Lung microvascular endothelial cell (primary cell): ENCODE results near the gene AEBP2. TPM values are rescaled to one million over a fixed set of nuclear protein-coding genes. Genes with fewer than 3 reads are reported as not detected.
"Not testable (repeated sequence)": the region's sequence is repeated elsewhere in the genome, so short reads cannot be mapped to it uniquely, and the experiment has no call there.

Experiments
- DNase-seq, 2 donors: peaks; one replicate each; pipeline versions ENCODE4 v3.0.0 to v3.0.0-alpha.2; 2010; ENCODE audit warnings: low read depth in 2 of 2
- total RNA-seq: library from RNA; depleted of rRNA; stranded (reverse); fragments of >200 nt; gene quantifications from 2 replicates; pipeline ENCODE4 v1.2.1, GENCODE V29; 2014

AEBP2 gene, protein sequence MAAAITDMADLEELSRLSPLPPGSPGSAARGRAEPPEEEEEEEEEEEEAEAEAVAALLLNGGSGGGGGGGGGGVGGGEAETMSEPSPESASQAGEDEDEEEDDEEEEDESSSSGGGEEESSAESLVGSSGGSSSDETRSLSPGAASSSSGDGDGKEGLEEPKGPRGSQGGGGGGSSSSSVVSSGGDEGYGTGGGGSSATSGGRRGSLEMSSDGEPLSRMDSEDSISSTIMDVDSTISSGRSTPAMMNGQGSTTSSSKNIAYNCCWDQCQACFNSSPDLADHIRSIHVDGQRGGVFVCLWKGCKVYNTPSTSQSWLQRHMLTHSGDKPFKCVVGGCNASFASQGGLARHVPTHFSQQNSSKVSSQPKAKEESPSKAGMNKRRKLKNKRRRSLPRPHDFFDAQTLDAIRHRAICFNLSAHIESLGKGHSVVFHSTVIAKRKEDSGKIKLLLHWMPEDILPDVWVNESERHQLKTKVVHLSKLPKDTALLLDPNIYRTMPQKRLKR
- total RNA-seq: 14.2 and 27.4 TPM in 2 replicates

DNA sequence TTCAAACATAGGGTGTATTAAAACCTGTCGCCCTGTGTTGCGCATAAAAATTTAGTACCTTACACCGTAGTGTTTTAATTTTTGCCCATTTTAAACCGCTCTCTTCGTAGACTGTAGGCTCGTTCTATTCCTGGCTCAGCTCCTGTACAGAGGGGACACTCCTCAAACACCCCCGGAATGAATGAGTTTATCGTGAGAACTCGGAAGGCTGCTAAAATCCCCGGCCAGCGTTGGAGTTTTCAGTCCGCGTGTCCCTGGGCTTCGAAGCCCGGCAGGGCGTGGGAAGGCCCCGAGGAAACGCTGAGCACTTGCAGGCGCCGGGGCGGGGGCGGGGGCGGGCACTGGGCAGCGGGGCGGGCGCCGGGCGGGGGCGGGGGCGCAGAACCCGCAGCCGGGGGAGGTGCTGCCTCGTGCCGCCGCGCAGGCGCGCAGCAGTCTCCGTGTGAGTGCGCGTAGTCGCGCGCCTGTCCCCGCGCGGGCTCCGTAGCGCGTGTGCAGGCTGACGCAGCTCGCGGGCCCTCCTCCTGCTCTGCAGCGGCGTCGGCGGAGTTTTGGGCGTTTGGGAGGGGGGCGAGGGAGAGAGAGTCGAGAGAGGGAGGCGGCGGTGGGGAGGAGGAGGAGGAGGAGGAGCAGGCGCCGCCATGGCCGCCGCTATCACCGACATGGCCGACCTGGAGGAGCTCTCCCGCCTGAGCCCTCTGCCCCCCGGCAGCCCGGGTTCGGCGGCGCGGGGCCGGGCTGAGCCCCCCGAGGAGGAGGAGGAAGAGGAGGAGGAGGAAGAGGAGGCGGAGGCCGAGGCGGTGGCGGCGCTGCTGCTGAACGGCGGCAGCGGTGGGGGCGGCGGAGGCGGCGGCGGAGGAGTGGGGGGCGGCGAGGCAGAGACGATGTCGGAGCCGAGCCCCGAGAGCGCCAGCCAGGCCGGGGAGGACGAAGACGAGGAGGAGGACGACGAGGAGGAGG, at the start of gene AEBP2:
TSS of gene AEBP2 (plus strand) at position 434 of the 960 bp plus-strand sequence. CDS start at position 642, 208 bp downstream.
- DNase-seq: peak; percentile 98

DNA sequence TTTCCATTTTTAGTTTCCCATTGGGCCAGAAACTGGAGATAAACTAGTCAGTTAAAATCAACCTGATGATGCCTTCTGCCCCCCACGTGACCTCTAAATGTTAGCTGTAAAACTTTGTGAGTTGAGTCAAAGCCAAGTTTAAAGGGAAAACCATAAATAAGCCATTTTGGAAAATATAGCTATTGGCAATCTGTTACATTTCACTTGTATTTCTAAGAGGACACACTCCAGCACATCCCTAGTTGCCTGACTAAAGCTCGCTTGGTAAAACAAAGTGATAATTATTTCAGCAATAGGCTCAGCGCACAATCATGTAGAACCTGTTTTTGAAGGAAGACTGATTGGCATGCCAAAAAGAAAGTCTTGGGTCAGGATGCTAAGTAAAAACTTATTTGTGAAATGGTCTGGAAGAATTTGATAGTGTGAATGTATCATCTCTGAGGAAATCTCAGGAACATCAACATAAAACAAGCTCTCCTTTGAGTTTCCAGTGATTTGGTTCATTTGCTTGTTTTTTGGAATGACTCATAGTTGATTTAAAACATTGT, 49.2 kb upstream of the AEBP2 start:
- DNase-seq: no peak

DNA sequence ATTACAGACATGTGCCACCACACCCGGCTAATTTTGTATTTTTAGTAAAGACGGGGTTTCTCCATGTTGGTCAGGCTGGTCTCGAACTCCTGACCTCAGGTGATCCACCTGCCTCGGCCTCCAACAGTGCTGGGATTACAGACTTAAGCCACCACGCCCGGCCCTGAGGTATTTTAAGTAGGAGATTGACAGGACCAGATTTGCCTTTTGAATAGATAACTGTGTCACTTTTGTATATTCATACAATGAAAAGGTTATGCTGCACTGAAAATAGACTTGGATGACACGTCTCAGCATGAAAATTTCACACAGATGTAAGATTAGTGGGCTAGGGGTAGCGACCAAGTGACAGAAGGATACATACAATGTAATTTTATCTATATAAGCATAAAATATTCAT, 46.6 kb upstream of the AEBP2 start:
- DNase-seq: not testable (repeated sequence)

DNA sequence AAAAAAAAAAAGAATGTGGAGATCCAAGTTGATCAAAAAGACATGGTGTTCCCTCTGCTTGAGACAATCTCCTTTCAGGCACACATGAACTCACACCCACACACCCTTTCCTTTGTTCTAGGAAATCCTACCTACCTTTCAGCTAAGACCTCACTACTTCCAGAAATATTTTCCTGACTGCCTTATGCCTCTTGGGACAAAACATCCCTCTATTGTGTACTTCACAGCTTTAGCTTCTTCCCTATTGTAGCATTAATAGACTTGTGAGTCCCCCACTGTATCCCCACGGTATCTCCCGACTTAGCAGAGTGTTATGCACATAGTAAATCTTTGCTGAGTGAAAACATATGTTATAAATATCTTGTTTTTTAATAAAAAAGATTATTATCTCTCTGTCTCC, 44.9 kb upstream of the AEBP2 start:
- DNase-seq: no peak

DNA sequence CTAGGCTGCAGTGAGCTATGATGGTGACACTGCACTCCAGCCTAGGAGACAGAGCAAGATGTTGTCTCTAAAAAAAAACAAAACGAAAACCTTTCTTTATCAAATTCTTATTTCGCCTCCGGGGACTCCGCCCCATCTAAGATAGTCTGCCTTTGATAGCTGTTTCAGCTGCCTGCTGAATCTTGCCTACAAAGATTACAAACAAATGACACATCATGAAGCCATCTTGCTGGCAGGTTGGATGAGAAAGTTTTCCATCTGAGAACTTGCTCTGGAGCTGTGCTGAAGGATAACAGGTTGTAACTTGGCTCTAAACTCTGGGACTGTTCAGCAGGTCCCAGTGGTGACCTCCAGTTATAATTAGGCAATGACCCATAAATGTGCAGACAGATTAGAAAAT, 41.8 kb upstream of the AEBP2 start:
- DNase-seq: no peak

DNA sequence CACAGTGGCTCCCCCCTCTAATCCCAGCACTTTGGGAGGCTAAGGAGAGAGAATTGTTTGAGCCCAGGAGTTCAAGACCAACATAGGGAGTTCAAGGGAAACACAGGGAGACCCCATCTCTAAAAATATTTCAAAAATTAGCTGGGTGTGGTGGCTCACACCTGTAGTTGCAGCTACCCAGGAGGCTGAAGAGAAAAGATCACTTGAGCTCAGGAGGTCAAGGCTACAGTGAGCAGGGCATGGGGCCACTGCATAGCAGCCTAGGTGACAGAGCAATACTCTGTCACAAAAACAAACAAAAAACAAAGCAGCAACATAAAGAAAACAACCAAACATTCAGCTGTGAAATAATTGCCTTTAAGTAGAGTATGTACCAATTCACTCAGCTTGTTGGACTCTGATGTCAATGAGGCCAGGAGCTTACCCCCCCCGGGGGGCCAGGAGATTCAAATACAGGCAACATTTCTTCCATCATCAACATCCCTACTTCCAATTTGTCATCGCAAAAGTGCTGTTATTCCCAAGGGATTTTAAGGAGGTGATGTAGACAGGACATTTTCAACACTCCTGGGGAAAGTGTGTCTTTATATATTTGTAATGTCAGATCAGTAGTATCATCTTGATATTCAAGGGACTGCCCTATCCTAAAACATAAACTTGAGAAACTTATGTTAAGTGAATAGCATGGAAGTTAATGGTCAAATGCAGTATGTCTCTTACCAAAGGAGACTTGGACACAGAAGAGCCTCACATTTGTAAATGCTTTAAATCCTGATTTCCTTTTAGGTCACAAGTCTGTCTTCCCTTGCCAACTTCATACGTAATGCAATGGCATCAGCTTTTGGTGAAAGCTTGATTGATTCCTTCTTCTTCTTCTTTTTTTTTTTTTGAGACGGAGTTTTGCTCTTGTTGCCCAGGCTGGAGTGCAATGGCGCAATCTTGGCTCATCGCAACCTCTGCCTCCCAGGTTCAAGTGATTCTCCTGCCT, 40.6 kb upstream of the AEBP2 start:
- DNase-seq: peak in 1 of 2 donors; percentile 9

DNA sequence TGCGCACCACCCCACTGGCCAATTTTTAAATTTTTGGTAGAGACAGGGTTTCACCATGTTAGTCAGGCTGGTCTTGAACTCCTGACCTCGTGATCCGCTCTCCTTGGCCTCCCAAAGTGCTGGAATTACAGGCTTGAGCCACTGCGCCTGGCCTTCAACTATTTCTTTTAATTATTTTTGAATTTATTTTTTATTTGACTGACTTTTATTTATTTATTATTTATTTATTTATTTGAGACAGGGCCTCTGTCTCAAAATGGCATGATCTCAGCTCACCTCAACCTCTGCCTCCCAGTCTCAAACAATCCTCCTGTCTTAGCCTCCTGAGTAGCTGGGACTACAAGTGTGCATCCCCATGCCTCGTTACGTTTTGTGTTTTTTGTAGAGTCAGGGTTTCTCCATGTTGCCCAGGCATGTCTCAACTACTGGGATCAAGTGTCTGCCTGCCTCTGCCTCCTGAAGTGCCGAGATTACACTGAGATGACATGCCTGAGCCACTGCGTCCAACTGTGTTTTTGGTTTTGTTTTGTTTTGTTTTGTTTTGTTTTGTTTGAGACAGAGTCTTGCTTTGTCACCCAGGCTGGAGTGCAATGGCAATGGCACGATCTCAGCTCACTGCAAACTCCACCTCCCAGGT, 38.5 kb upstream of the AEBP2 start:
- not testable (repeated sequence) for DNase-seq

DNA sequence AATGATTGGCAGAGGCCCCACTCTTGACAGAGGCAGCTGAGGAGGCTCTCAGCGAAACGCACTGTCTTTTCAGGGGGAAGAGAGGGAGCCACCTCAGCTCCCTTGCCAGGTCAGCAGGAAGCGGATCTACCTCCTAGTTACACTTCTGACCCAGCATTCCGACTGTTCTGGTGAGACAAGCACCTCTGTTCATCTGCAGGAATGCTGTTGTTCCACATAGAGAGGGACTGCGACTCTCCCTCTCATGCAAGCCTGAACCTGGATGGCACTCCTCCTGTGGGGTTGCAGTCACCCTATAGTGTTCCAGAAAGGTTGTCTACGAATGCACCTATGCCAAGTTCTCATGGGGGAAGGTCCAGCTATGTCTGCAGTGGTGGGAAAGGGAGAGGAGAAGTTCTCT, 37.1 kb upstream of the AEBP2 start:
- no peak for DNase-seq

DNA sequence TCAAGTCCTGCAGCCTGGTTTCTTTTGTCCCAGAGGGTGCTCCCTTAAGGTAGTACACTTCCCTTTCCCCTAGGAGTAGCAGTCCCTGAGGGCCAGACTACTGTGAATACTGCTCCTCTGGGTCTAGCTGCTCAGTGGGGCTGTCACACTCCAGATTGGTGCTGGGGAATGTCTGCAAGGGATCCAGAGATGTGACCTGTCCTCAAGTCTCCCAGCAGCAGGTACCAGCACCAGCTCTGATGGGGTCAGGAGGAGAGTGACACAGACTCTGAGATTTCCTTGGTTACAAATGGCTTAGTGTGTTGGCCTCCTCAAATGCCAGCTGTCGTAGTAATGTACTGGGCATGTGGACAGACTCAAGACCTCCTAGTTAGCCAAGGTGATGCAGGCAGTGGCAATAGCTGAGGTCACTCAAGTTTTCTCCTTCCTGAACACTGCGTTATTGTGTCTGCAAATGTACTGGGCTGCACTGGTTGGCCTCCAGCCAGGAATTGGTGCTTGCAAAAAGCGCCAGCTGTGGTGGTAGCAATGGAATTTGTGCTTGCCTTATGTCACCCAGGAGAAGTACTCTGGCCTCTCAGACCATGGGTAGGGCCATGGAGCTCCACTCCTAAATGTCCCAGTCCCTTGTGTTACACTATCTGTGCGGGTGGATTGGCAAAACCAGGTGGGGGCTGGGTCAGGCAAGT, 36.4 kb upstream of the AEBP2 start:
- DNase-seq: peak; percentile 66 to 68

DNA sequence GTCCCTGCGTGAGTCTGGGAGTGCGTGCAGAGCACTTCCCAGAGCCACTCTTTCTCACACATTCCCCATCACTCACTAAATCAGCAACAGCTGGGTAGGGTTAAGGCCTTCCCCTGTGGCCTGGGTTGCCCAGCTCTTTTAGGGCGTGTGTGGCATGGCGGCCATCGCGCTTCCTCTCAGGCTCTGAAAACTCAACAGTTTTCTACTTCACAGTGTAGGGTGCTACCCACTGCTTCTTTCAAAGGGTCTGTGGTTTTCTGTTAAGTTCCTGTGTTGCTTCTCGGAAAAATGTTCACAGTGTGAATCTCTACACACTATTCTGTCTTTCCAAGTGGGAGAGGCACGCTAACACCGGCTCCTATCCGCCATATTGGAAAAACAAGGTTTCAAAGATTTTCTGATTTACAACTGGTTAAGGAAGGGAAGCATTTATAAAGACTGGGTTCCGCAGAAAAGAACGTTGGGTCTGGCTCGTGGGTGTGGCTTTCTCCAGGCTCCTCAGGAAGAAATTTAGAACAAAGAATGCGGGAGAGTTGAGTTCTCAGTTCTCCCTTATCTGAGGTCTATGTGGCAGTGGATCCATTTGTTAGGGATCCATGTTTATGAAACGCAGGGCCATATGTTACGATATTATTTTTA, 34.9 kb upstream of the AEBP2 start:
- DNase-seq: no peak

DNA sequence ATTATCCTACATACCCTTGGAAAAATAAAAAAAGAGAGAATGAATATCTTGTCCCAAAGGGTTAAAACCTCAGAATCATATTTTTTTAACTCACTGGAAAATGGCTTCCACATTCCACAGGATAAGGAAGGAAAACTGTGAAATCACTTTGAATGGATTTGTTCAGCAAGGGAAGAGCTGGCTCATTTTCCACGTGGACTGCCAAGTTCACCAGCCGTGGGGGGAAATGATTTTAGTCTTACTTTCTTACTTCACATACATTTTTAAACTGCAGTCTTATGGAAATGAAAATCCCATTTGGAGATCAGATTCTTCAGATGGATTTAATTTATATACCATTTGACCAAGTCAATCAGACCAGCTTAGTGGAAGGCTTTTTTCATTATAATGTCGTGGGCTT, 29.9 kb upstream of the AEBP2 start:
- peak; percentile 17 to 90 for DNase-seq

DNA sequence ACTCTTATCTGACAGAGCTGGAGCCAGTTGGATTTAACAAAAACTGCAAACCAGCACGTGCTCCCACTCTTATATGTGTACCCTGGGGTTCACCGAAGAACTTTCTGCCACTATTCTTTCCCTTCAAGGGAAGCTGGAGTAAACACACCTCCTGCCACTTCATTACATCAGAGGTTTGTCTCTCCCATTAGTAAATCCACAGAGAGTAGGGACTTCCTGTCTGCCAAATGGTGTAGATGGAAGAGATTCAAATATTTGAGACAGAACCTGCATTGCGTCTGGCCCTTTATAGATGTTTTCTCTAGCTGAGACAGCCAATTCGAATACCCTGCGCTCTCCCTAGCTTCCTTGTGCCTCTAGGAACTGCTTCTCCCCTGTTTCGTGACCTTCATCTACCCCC, 29.1 kb upstream of the AEBP2 start:
- peak in 1 of 2 donors; percentile 14 for DNase-seq

DNA sequence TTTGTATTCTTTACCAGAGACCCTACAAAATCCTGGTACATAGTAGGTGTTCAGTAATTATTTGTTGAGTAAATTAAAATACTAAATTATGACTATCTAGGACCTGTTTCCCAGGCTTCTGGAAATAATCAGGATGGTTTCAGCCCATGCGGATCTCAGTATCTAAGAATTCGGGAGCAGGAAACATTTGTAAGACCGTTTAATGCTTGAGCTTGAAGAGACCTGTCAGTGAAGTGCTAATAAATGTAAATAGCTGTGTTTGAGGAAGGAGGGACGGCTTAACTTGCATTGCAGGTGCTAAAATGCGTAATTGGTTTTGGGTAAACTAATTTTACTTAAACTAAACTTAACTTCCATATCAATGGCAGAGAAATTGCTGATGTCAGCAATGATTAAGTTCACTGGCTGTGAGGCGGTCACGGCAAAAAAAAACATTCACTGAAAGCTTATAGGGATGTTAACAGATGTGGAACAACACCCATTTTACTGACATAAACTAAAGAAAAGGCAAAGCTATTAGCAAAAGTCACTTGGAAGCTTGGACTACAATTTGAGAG, 28.6 kb upstream of the AEBP2 start:
- no peak for DNase-seq

DNA sequence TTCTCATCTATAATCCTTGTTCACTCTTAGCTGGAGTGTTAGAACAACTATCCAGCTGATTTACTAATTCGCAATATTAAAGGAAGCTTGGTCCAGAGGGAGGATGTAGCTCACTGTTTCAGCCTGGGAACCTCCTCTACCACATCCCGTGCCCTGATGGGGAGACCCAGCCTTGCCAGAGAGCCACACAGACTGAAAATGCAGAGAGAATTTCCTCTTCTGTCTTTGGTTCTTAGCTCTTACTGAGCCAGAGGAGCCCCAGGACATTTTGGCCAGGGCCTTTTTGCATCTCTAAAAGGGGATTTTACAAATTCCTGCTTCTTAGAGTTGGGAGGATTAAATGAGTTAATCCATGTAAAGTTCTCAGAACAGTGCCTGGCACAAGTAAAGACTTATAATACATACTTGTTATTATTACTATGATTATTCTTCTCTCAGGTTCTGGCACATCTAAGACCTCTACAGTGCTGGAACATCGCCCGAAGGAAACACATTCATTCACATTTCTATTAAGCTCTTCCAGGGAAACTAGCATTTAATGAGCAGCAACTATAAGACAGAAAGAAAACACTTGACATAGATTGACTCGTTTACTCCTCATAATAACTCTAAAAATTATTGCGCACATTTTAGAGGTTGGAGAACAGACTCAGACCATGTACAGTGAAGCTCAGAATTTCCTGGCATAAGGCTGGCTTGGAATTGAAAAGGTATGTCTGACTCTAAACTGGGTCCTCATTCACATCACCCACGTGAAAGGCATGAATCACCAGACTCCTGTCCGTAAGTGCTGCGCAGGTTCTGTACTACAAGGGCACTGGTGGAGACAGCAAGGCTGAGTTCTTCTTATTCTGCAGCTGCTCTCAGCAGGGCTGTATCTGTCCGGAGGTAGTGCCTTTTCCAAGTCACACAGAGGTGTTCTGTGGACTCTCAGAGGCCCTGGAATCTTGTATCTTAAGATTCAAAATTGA, 27.8 kb upstream of the AEBP2 start:
- DNase-seq: no peak

DNA sequence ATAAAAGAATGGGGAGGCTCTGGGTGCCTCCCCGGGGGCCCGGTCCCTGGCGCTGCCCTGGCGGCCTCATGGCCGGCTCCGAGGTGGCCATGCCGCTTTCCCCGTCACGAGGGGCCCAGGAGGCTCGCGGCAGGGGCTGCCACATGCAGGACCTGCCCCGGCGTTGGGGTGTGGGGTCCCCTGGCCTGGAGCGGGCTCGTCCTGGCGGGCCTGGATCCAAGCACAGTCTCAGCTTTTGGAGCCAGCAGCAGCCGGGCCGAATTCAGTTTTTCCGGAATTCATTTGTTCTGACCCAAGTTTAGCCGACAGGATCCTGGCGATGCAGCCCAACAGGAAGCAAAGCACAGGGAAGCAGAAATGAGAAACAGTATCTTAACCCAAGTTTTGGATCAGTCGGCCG, 26.4 kb upstream of the AEBP2 start:
- DNase-seq: peak; percentile 38 to 49

DNA sequence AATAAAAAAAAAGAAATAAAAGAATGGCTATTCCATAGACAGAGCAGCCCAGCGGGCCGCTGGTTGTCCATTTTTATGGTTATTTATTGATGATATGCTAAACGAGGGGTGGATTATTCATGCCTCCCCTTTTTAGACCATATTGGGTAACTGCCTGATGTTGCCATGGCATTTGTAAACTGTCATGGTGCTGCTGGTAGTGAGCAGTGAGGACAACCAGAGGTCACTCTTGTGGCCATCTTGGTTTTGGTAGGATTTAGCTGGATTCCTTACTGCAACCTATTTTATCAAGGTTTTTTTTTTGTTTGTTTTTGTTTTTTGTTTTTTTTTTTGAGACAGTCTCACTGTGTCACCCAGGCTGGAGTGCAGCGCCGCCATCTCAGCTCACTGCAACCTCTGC, 25.7 kb upstream of the AEBP2 start:
- not testable (repeated sequence) for DNase-seq

DNA sequence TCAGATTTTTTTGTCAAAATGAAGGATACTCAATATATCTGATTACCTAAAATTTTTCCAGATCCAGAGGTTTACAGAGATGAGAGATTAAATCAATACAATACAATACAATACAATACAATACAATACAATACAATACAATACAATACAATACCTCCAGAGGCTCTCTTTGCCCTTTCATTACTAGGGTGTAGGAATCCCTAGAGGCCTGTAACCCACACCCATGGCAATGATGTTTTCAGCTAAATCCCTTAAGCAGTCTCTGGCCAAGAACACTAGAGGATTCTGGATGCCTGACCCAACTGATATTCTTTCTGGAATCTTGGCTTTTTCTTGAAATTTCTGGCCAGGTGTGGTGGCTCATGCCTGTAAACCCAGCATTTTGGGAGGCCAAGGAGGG, 23.7 kb upstream of the AEBP2 start:
- DNase-seq: no peak

DNA sequence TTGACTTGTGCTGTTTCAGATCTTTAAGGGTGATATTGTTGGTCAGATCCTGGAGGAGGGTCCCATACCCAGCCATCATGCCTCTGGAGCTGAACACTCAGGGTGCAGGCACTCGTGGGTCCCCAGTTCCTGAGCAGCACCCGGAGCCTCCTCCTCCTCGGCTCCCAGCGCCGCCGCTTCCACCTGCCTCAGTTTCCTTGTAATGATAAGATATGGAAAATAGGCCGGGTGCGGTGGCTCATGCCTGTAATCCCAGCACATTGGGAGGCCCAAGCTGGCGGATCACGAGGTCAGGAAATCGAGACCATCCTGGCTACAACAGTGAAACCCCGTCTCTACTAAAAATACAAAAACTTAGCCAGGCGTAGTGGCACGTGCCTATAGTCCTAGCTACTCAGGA, 20.2 kb upstream of the AEBP2 start:
- no peak for DNase-seq
